Stimulated activated naive CD8-positive, alpha-beta T cell treated with anti-CD3 and anti-CD28 coated beads, Interleukin-15, Interleukin-2, amounts not matched to agents 100 ng/mL and 50 ng/mL, for 24 hours (primary cell): ENCODE measurements around the gene ZEB1.
A peak's percentile ranks its signal among the peaks of the same experiment; 100 is the strongest.

Experiments used
- H3K27ac Mint-ChIP-seq: one replicate; pipeline ENCODE4 v1.8.0; 2021; ENCODE audit warnings: mild to moderate bottlenecking, mixed read lengths
- H3K27me3 Mint-ChIP-seq: one replicate; pipeline ENCODE4 v1.8.0; 2021; ENCODE audit warnings: mixed read lengths
- H3K36me3 Mint-ChIP-seq: one replicate; pipeline ENCODE4 v1.8.0; 2021; ENCODE audit warnings: low read depth, mixed read lengths
- H3K4me1 Mint-ChIP-seq: one replicate; pipeline ENCODE4 v1.8.0; 2021; ENCODE audit warnings: low read depth, mixed read lengths
- H3K4me3 Mint-ChIP-seq: one replicate; pipeline ENCODE4 v1.8.0; 2021; ENCODE audit warnings: mild to moderate bottlenecking, mixed read lengths
- H3K9me3 Mint-ChIP-seq: one replicate; pipeline ENCODE4 v1.8.0; 2021; ENCODE audit warnings: mixed read lengths

Gene ZEB1

GRCh38 chr10:31318854-31319601, at the start of gene ZEB1:
Gene ZEB1, plus strand, starts transcription at chr10:31319216. Its CDS starts 19 bp downstream, at chr10:31319235.
- peak within 1 kb of the TSS; percentile 94 for H3K4me3 Mint-ChIP-seq
- peaks cover 43% of the 10 kb centered on the region for H3K4me1 Mint-ChIP-seq
- H3K27ac Mint-ChIP-seq, result peak within 1 kb of the TSS; percentile 97
- peaks cover 13% of the 10 kb centered on the region for H3K36me3 Mint-ChIP-seq
- H3K27me3 Mint-ChIP-seq, result no peaks in the 10 kb centered on the region
- H3K9me3 Mint-ChIP-seq, result no peaks in the 10 kb centered on the region

- H3K36me3 Mint-ChIP-seq, result peaks cover 5% of the 10 kb centered on the region
- peaks cover 10% of the 10 kb centered on the region for H3K9me3 Mint-ChIP-seq
- peaks cover 6% of the 10 kb centered on the region for H3K4me1 Mint-ChIP-seq
- H3K27me3 Mint-ChIP-seq, result no peaks in the 10 kb centered on the region
- no peak overlapping the region for H3K27ac Mint-ChIP-seq
- H3K4me3 Mint-ChIP-seq, result no peak overlapping the region
These were observed 48.1 kb upstream of the ZEB1 start for GRCh38 chr10:31270954-31271353.

- peaks cover 5% of the 10 kb centered on the region for H3K36me3 Mint-ChIP-seq
- peaks cover 6% of the 10 kb centered on the region for H3K4me1 Mint-ChIP-seq
- H3K27ac Mint-ChIP-seq, result no peak overlapping the region
- H3K9me3 Mint-ChIP-seq, result peaks cover 10% of the 10 kb centered on the region
- no peak overlapping the region for H3K4me3 Mint-ChIP-seq
- H3K27me3 Mint-ChIP-seq, result no peaks in the 10 kb centered on the region
These were observed 46.2 kb upstream of the ZEB1 start for GRCh38 chr10:31272841-31273240.

- Mint-ChIP-seq H3K4me3 (no peak overlapping the region), H3K27me3 (no peaks in the 10 kb centered on the region), H3K27ac (no peak overlapping the region)
These were observed 45.2 kb upstream of the ZEB1 start for GRCh38 chr10:31273789-31274188.

GRCh38 chr10:31274310-31274709, 44.7 kb upstream of the ZEB1 start:
- Mint-ChIP-seq H3K4me1 (peaks cover 6% of the 10 kb centered on the region), H3K36me3 (peaks cover 5% of the 10 kb centered on the region), H3K27me3 (peaks cover 2% of the 10 kb centered on the region), H3K9me3 (peaks cover 10% of the 10 kb centered on the region), H3K27ac (no peak overlapping the region), H3K4me3 (no peak overlapping the region)

More at GRCh38 chr10:31273789-31274188, 45.2 kb upstream of the ZEB1 start:
- H3K4me1 Mint-ChIP-seq, result peaks cover 6% of the 10 kb centered on the region
- H3K9me3 Mint-ChIP-seq, result peaks cover 10% of the 10 kb centered on the region
- peaks cover 5% of the 10 kb centered on the region for H3K36me3 Mint-ChIP-seq

GRCh38 chr10:31278279-31278941, 40.6 kb upstream of the ZEB1 start:
- peaks cover 10% of the 10 kb centered on the region for H3K27me3 Mint-ChIP-seq
- peaks cover 6% of the 10 kb centered on the region for H3K4me1 Mint-ChIP-seq
- H3K4me3 Mint-ChIP-seq, result no peak overlapping the region
- no peak overlapping the region for H3K27ac Mint-ChIP-seq
- H3K36me3 Mint-ChIP-seq, result no peaks in the 10 kb centered on the region
- peaks cover 10% of the 10 kb centered on the region for H3K9me3 Mint-ChIP-seq

GRCh38 chr10:31280972-31281371, 38.0 kb upstream of the ZEB1 start:
- H3K27ac Mint-ChIP-seq, result no peak overlapping the region
- H3K27me3 Mint-ChIP-seq, result peaks cover 10% of the 10 kb centered on the region
- peaks cover 10% of the 10 kb centered on the region for H3K9me3 Mint-ChIP-seq
- no peaks in the 10 kb centered on the region for H3K36me3 Mint-ChIP-seq
- no peak overlapping the region for H3K4me3 Mint-ChIP-seq
- H3K4me1 Mint-ChIP-seq, result no peaks in the 10 kb centered on the region

- no peaks in the 10 kb centered on the region for H3K27me3 Mint-ChIP-seq
- no peak overlapping the region for H3K27ac Mint-ChIP-seq
- H3K36me3 Mint-ChIP-seq, result no peaks in the 10 kb centered on the region
- H3K4me3 Mint-ChIP-seq, result no peak overlapping the region
- H3K4me1 Mint-ChIP-seq, result peaks cover 10% of the 10 kb centered on the region
- H3K9me3 Mint-ChIP-seq, result no peaks in the 10 kb centered on the region
These were observed 31.0 kb upstream of the ZEB1 start for GRCh38 chr10:31288001-31288400.

- H3K36me3 Mint-ChIP-seq, result no peaks in the 10 kb centered on the region
- H3K27ac Mint-ChIP-seq, result no peak overlapping the region
- peaks cover 10% of the 10 kb centered on the region for H3K4me1 Mint-ChIP-seq
- no peaks in the 10 kb centered on the region for H3K27me3 Mint-ChIP-seq
- H3K9me3 Mint-ChIP-seq, result no peaks in the 10 kb centered on the region
- H3K4me3 Mint-ChIP-seq, result no peak overlapping the region
These were observed 30.1 kb upstream of the ZEB1 start for GRCh38 chr10:31288962-31289361.

GRCh38 chr10:31290386-31290785, 28.6 kb upstream of the ZEB1 start:
- no peaks in the 10 kb centered on the region for H3K9me3 Mint-ChIP-seq
- no peak overlapping the region for H3K4me3 Mint-ChIP-seq
- no peaks in the 10 kb centered on the region for H3K27me3 Mint-ChIP-seq
- no peaks in the 10 kb centered on the region for H3K36me3 Mint-ChIP-seq
- H3K27ac Mint-ChIP-seq, result no peak overlapping the region
- peaks cover 10% of the 10 kb centered on the region for H3K4me1 Mint-ChIP-seq

- H3K27me3 Mint-ChIP-seq, result no peaks in the 10 kb centered on the region
- no peaks in the 10 kb centered on the region for H3K36me3 Mint-ChIP-seq
- H3K9me3 Mint-ChIP-seq, result no peaks in the 10 kb centered on the region
- no peak overlapping the region for H3K27ac Mint-ChIP-seq
- no peak overlapping the region for H3K4me3 Mint-ChIP-seq
- H3K4me1 Mint-ChIP-seq, result peaks cover 10% of the 10 kb centered on the region
These were observed 27.9 kb upstream of the ZEB1 start for GRCh38 chr10:31291123-31291522.

- Mint-ChIP-seq H3K4me3 (no peak overlapping the region), H3K9me3 (no peaks in the 10 kb centered on the region), H3K4me1 (peaks cover 10% of the 10 kb centered on the region), H3K27ac (no peak overlapping the region), H3K27me3 (no peaks in the 10 kb centered on the region), H3K36me3 (no peaks in the 10 kb centered on the region)
These were observed 24.5 kb upstream of the ZEB1 start for GRCh38 chr10:31294558-31294957.

- Mint-ChIP-seq H3K4me1 (no peaks in the 10 kb centered on the region), H3K36me3 (no peaks in the 10 kb centered on the region), H3K27ac (no peak overlapping the region), H3K9me3 (peaks cover 6% of the 10 kb centered on the region), H3K27me3 (no peaks in the 10 kb centered on the region), H3K4me3 (no peak overlapping the region)
These were observed 22.3 kb upstream of the ZEB1 start for GRCh38 chr10:31296754-31297153.

GRCh38 chr10:31299119-31299518, 19.9 kb upstream of the ZEB1 start:
- Mint-ChIP-seq H3K36me3 (no peaks in the 10 kb centered on the region), H3K27ac (no peak overlapping the region), H3K27me3 (peaks cover 9% of the 10 kb centered on the region), H3K9me3 (peaks cover 8% of the 10 kb centered on the region), H3K4me1 (no peaks in the 10 kb centered on the region), H3K4me3 (no peak overlapping the region)

- Mint-ChIP-seq H3K9me3 (peaks cover 8% of the 10 kb centered on the region), H3K36me3 (no peaks in the 10 kb centered on the region), H3K4me3 (no peak overlapping the region), H3K4me1 (no peaks in the 10 kb centered on the region), H3K27ac (no peak overlapping the region), H3K27me3 (peaks cover 14% of the 10 kb centered on the region)
These were observed 15.8 kb upstream of the ZEB1 start for GRCh38 chr10:31303212-31303611.
